ENCODE data around the gene C8G. TPM values are rescaled to one million over a fixed set of nuclear protein-coding genes. Genes with fewer than 3 reads are reported as not detected.

C8G gene
- total RNA-seq, 1 experiment from 2014 or later = 2.1 TPM

DNA sequence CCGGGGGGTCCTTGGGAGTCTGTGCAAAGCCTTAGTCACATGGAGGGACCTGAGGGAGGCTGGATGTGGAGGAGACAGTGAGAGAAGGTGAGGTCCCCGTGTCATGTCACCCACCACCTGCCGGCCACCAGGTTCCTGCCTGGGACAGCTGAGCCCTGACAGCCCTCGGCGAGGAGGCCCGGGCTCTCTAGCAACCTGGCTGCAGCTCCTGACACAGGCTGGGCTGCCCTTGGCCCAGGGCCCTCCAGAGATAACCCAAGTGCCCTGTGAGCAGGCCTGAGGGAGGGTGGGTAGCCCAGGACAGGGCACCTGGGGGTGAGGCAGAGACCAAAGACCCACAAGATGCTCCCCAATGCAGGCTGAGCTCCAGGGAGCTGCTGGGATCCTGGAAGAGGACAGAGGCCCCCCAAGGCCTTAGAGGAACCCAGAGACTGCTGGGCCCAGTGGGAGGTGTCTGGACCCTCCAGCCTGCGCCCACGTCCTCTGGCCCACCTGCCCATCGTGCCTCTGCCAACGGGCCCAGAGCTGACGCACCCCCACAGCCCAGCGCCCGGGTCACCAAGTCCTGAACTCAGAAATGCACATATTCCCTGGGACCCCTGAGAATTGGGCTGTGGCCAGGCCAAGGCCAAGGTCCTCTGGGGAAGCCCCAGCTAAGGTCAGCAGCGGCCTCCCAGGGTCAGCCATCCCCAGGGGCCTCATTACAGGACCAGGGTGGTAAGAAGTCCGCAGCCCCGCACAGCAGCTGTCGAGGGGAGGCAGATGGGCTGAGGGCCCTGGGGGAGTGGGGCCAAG, 23.5 kb downstream of the C8G start:
- Histone ChIP-seq H3K9me2 (ENCODE audit: insufficient read depth) (no peaks in the 10 kb centered on the region), H3K4me2 (ENCODE audit: low read length) (no peak overlapping the region), H3K79me2 (ENCODE audit: insufficient read depth, low read length) (no peaks in the 10 kb centered on the region), H3K9ac (ENCODE audit: low read length) (no peak overlapping the region), H3K4me3 (replicated peaks in 1 of 2; ENCODE audit: low read depth in 1 of 2, low read length in 2 of 2) (no peak overlapping the region), H2AFZ (ENCODE audit: low read depth, low read length, poor library complexity, severe bottlenecking) (no peak overlapping the region), H4K20me1 (ENCODE audit: insufficient read depth) (no peaks in the 10 kb centered on the region), H3K9me3 (ENCODE audit: control insufficient read depth in 1 of 2, insufficient read depth in 1 of 2, low read depth in 1 of 2, low read length in 2 of 2) (no peaks in the 10 kb centered on the region), H3K36me3 (ENCODE audit: control insufficient read depth in 1 of 2, insufficient read depth in 2 of 2, low read length in 2 of 2) (no peaks in the 10 kb centered on the region), H3K27ac (ENCODE audit: low read depth, low read length) (no peak overlapping the region; the same call in 1 of the 2 replicates), H3K27me3 (ENCODE audit: insufficient read depth, low read length) (no peaks in the 10 kb centered on the region), H3K4me1 (ENCODE audit: control insufficient read depth in 1 of 2, insufficient read depth in 2 of 2, low read length in 2 of 2) (peaks cover 11 to 24% of the 10 kb centered on the region in 2 experiments)
- intact Hi-C loops (cut with micrococcal nuclease) = no loop called here
- BruUV-seq (replicated peaks) = no TSS peak
- no peak for TF ChIP-seq JUND (IDR thresholded peaks at IDR 0.05)
- no peak for TF ChIP-seq ZNF274 (IDR thresholded peaks at IDR 0.05; ENCODE audit: low read depth, low read length)
- no peak for TF ChIP-seq TCF7L2 (IDR thresholded peaks at IDR 0.05; ENCODE audit: borderline replicate concordance, extremely low read depth, insufficient read depth, insufficient read length)
- RAD21 ChIA-PET (ENCODE audit: low non-redundant PET in 1 of 2, low total read pairs in 2 of 2, uncharacterized antibody in 2 of 2, unreplicated experiment in 2 of 2) = no interaction called here
- POLR2A ChIA-PET = interaction anchor here (1.2 kb wide), 1 partner anchor 10 kb away, joined by 5 read pairs; no protein-coding TSS in a partner anchor
- CTCF ChIA-PET = no interaction called here
- DNase-seq (ENCODE audit: low read depth, low spot score) (no peak), ATAC-seq (no peak)

DNA sequence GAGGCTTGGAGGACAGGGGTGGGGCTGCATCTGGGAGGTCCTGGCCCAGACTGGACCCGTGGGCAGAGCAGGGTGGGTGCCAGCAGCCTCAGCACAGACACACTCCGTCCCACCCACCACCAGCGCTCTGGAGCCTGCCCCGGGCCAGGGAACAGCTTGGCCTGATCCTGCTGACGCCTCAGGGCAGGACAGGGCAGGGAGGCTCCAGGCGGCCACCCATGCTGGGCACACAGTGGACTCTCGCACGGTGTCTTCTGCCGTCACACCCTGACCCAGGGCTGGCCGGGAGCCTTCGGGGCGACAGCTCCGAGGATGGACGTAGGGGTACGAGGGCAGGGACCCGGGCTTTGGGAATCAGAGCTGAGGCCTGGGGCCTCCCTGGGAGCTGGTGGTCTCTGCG, 24.1 kb downstream of the C8G start:
- H3K9me2 ChIP-seq (ENCODE audit: insufficient read depth) = no peaks in the 10 kb centered on the region
- no peaks in the 10 kb centered on the region for H3K36me3 ChIP-seq (ENCODE audit: control insufficient read depth in 1 of 2, insufficient read depth in 2 of 2, low read length in 2 of 2)
- no peaks in the 10 kb centered on the region for H4K20me1 ChIP-seq (ENCODE audit: insufficient read depth)
- TF ChIP-seq JUND (IDR thresholded peaks at IDR 0.05) = no peak
- no peak for TF ChIP-seq FOSL1 (IDR thresholded peaks at IDR 0.05; ENCODE audit: low read depth)
- no peaks in the 10 kb centered on the region for H3K79me2 ChIP-seq (ENCODE audit: insufficient read depth, low read length)
- ATAC-seq (no peak), DNase-seq (ENCODE audit: low read depth, low spot score) (no peak)
- H3K9ac ChIP-seq (ENCODE audit: low read length) = no peak overlapping the region
- H3K9me3 ChIP-seq (ENCODE audit: control insufficient read depth in 1 of 2, insufficient read depth in 1 of 2, low read depth in 1 of 2, low read length in 2 of 2) = no peaks in the 10 kb centered on the region
- ChIA-PET CTCF (no interaction called here), RAD21 (ENCODE audit: low non-redundant PET in 1 of 2, low total read pairs in 2 of 2, uncharacterized antibody in 2 of 2, unreplicated experiment in 2 of 2) (no interaction called here), POLR2A (interaction anchor here (1.2 kb wide), 1 partner anchor 9 kb away, joined by 5 read pairs; no protein-coding TSS in a partner anchor)
- intact Hi-C loops (cut with micrococcal nuclease) = no loop called here
- peaks cover 8 to 18% of the 10 kb centered on the region in 2 experiments for H3K4me1 ChIP-seq (ENCODE audit: control insufficient read depth in 1 of 2, insufficient read depth in 2 of 2, low read length in 2 of 2)
- no peak overlapping the region for H3K4me2 ChIP-seq (ENCODE audit: low read length)
- no peak overlapping the region for H3K4me3 ChIP-seq (replicated peaks in 1 of 2; ENCODE audit: low read depth in 1 of 2, low read length in 2 of 2)
- BruUV-seq (replicated peaks) = no TSS peak
- H2AFZ ChIP-seq (ENCODE audit: low read depth, low read length, poor library complexity, severe bottlenecking) = no peak overlapping the region
- no peak overlapping the region for H3K27ac ChIP-seq (ENCODE audit: low read depth, low read length)
- no peaks in the 10 kb centered on the region for H3K27me3 ChIP-seq (ENCODE audit: insufficient read depth, low read length)
